Ovary (tissue), 9 donors: ENCODE results near the gene MBD1. TPM values are rescaled to one million over a fixed set of nuclear protein-coding genes. Genes with fewer than 3 reads are reported as not detected.
"Not testable (repeated sequence)": the region's sequence is repeated elsewhere in the genome, so short reads cannot be mapped to it uniquely, and the experiment has no call there.

Source experiments
- DNase-seq, 5 donors: peaks; one replicate each; pipeline ENCODE4 v3.0.0-alpha.2; 2019 to 2020
- H3K27ac ChIP-seq, 2 donors: fragments of 200-600 bp; one replicate each; pipeline versions ENCODE4 v1.5.1 to v1.8.0; 2019 to 2022
- H3K27me3 ChIP-seq: fragments of 200-600 bp; one replicate; pipeline ENCODE4 v1.8.0; 2022
- H3K36me3 ChIP-seq: fragments of 200-600 bp; sonication (generic); one replicate; pipeline ENCODE4 v1.5.1; 2019
- H3K4me1 ChIP-seq: one replicate; pipeline ENCODE4 v1.8.1; 2013; ENCODE audit warnings: mild to moderate bottlenecking, moderate library complexity; ENCODE audit not compliant: insufficient read depth
- H3K4me3 ChIP-seq: fragments of 200-600 bp; sonication (generic); one replicate; pipeline ENCODE4 v1.5.1; 2017
- H3K9me3 ChIP-seq, 2 donors: fragments of 200-600 bp in 1 of 2; sonication (generic) in 1 of 2; one replicate each; pipeline versions ENCODE4 v1.5.1 to v1.8.1; 2013 to 2019; ENCODE audit warnings: mild to moderate bottlenecking in 1 of 2, moderate library complexity in 1 of 2
- CTCF ChIP-seq, 3 donors: fragments of 450-650 bp in 2 of 3; fragments of 200-600 bp in 1 of 3; IDR thresholded peaks; one replicate each; pipeline versions ENCODE4 v1.5.1 to v1.8.0; 2016 to 2022; ENCODE audit warnings: antibody characterized with exemption in 3 of 3, mild to moderate bottlenecking in 1 of 3
- EP300 ChIP-seq: sonication (generic); formaldehyde crosslinking; IDR thresholded peaks from one replicate; pipeline ENCODE4 v1.6.1; 2017; ENCODE audit warnings: antibody characterized with exemption
- POLR2A ChIP-seq: fragments of 450-650 bp; IDR thresholded peaks from one replicate; pipeline ENCODE4 v1.6.1; 2017; ENCODE audit warnings: antibody characterized with exemption, mild to moderate bottlenecking, moderate library complexity
- WGBS, 3 donors: extraction: QIAGEN DNeasy Blood & Tissue Kit in 1 of 3; methylation state at CpG; one replicate each; pipeline versions ENCODE4 v1.1.5 to v1.1.7; 2013 to 2017; 5-methylcytosine and 5-hydroxymethylcytosine counted together
- intact Hi-C, 4 donors: fragments of 100-400 bp; cut with DNase I; formaldehyde crosslinking; loops; one replicate each; pipeline versions ENCODE4 v1.11.0 to v1.15.1; 2022 to 2023
- polyA plus RNA-seq, 2 donors: library from polyadenylated mRNA; stranded (reverse); fragments of 200-250 nt in 1 of 2; fragments of 350-450 nt in 1 of 2; fragmentation: Illumina TruSeq in 1 of 2; extraction: RNeasy Lipid Tissue Mini Kit (QIAGEN cat#74804) in 1 of 2; gene quantifications; one replicate each; pipeline ENCODE4 v1.2.3, GENCODE V29; 2013 to 2014
- total RNA-seq, 7 donors: library from RNA; depleted of rRNA in 2 of 7; stranded (reverse); fragments of >200 nt in 2 of 7; fragmentation: NEBNext Ultra II Directional in 3 of 7; extraction: Animal tissue kit (Norgen Biotek cat#: 25700) in 3 of 7; gene quantifications; one replicate each; pipeline versions ENCODE4 v1.1.0 to v1.2.4, GENCODE V29; 2016 to 2023
- donor health status: DM: no; HTN: no; CAD: no; lungs with moderate emphysema.
- donor health status: DM: no; HTN: no; CAD: no.
- donor health status: Bipolar disorder and iron deficiency.
- donor health status: DM: yes; HTN: yes; CAD: no.
- donor health status: DM: no; HTN: no; CAD: no.
- donor health status: DM: yes; HTN: yes; CAD: no.

MBD1 gene
- total and polyA plus RNA-seq, 9 donors: 30.1 to 78.5 (median 61.1) TPM

GRCh38 chr18:50250935-50251334, 30.4 kb downstream of the MBD1 start:
- DNase-seq: no peak
- 78 to 86% (median 83%) methylated on average over 3 of the region's 3 CpGs for WGBS, 3 donors
- Histone ChIP-seq H3K36me3 (no peaks in the 10 kb centered on the region), H3K4me1 (no peaks in the 10 kb centered on the region), H3K27me3 (no peaks in the 10 kb centered on the region), H3K9me3 (no peaks in the 10 kb centered on the region), H3K4me3 (no peak overlapping the region), H3K27ac (no peak overlapping the region)
- TF ChIP-seq POLR2A (no peak), EP300 (no peak), CTCF (IDR thresholded peaks at IDR 0.05) (no peak)
- intact Hi-C loops: no loop called here

- no peak overlapping the region for H3K27ac ChIP-seq
- H3K27me3 ChIP-seq: no peaks in the 10 kb centered on the region
- no peaks in the 10 kb centered on the region for H3K4me1 ChIP-seq
- no peaks in the 10 kb centered on the region for H3K36me3 ChIP-seq
- H3K9me3 ChIP-seq: no peaks in the 10 kb centered on the region
- no peak for TF ChIP-seq POLR2A
- no peak for TF ChIP-seq CTCF (IDR thresholded peaks at IDR 0.05)
- no peak for TF ChIP-seq EP300
- H3K4me3 ChIP-seq: no peak overlapping the region
- intact Hi-C loops: no loop called here
- DNase-seq: no peak
These were observed 31.7 kb downstream of the MBD1 start for GRCh38 chr18:50249576-50249975.

- Histone ChIP-seq H3K9me3 (no peaks in the 10 kb centered on the region), H3K4me1 (no peaks in the 10 kb centered on the region), H3K36me3 (no peaks in the 10 kb centered on the region), H3K4me3 (no peak overlapping the region), H3K27me3 (no peaks in the 10 kb centered on the region), H3K27ac (no peak overlapping the region)
- intact Hi-C loops: no loop called here
- TF ChIP-seq POLR2A (no peak), CTCF (IDR thresholded peaks at IDR 0.05) (no peak), EP300 (no peak)
- no peak for DNase-seq
These were observed 33.8 kb downstream of the MBD1 start for GRCh38 chr18:50247561-50247960.

GRCh38 chr18:50241768-50242167, 39.6 kb downstream of the MBD1 start:
- WGBS, 3 donors: 67 to 87% (median 72%) methylated on average over 8 of the region's 8 CpGs
- intact Hi-C loops, H3K36me3 ChIP-seq, H3K4me1 ChIP-seq, H3K4me3 ChIP-seq, H3K27me3 ChIP-seq, DNase-seq, H3K9me3 ChIP-seq, H3K27ac ChIP-seq: not testable (repeated sequence)

GRCh38 chr18:50240080-50240563, 41.2 kb downstream of the MBD1 start:
- no peak for DNase-seq
- no peak overlapping the region for H3K27ac ChIP-seq
- no peaks in the 10 kb centered on the region for H3K4me1 ChIP-seq
- no peaks in the 10 kb centered on the region for H3K36me3 ChIP-seq
- no peaks in the 10 kb centered on the region for H3K27me3 ChIP-seq
- intact Hi-C loops: no loop called here
- no peak overlapping the region for H3K4me3 ChIP-seq
- 87 to 91% (median 90%) methylated on average over 3 of the region's 3 CpGs for WGBS, 3 donors
- no peak for TF ChIP-seq EP300
- H3K9me3 ChIP-seq: no peaks in the 10 kb centered on the region

GRCh38 chr18:50232419-50232818, 48.9 kb downstream of the MBD1 start:
- no peak for DNase-seq
- WGBS, 3 donors: 49 to 56% (median 50%) methylated on average over 2 of the region's 2 CpGs
- intact Hi-C loops: no loop called here

More at GRCh38 chr18:50232419-50232818, 48.9 kb downstream of the MBD1 start:
- no peak for TF ChIP-seq POLR2A
- no peak for TF ChIP-seq CTCF (IDR thresholded peaks at IDR 0.05)
- TF ChIP-seq EP300: no peak
- no peaks in the 10 kb centered on the region for H3K9me3 ChIP-seq
- no peaks in the 10 kb centered on the region for H3K4me1 ChIP-seq
- no peaks in the 10 kb centered on the region for H3K27me3 ChIP-seq
- no peaks in the 10 kb centered on the region for H3K36me3 ChIP-seq
- H3K27ac ChIP-seq: no peak overlapping the region
- no peak overlapping the region for H3K4me3 ChIP-seq
